CD14-positive monocyte (primary cell): ENCODE results near the gene ITGA5. TPM values are rescaled to one million over a fixed set of nuclear protein-coding genes. Genes with fewer than 3 reads are reported as not detected.

Experiments
- DNase-seq, 3 donors: peaks; one replicate each; pipeline ENCODE4 v3.0.0-alpha.2; 2011 to 2022
- H2AFZ ChIP-seq: 2 replicates; pipeline ENCODE4 v1.6.0; 2012; ENCODE audit warnings: mild to moderate bottlenecking, low read depth, low read length, inconsistent platforms; ENCODE audit not compliant: insufficient read depth, poor library complexity, severe bottlenecking
- H3K27ac ChIP-seq, 2 donors: 1 replicate in 1 of 2; 2 replicates in 1 of 2; pipeline ENCODE4 v1.5.1; 2012 to 2013; ENCODE audit warnings: low read length in 2 of 2, control low read depth in 1 of 2, inconsistent platforms in 1 of 2, low read depth in 1 of 2, mild to moderate bottlenecking in 1 of 2
- H3K27me3 ChIP-seq, 2 donors: one replicate each; pipeline versions ENCODE4 v1.6.0 to v1.6.1; 2011 to 2013; ENCODE audit warnings: low read length in 2 of 2; ENCODE audit not compliant: control insufficient read depth in 2 of 2, insufficient read depth in 2 of 2
- H3K36me3 ChIP-seq, 2 donors: replicated peaks in 1 of 2; 1 replicate in 1 of 2; 2 replicates in 1 of 2; pipeline versions ENCODE4 v1.5.1 to v1.6.1; 2012 to 2013; ENCODE audit warnings: low read length in 2 of 2, control low read depth in 1 of 2, inconsistent platforms in 1 of 2, mild to moderate bottlenecking in 1 of 2; ENCODE audit not compliant: insufficient read depth in 2 of 2, control insufficient read depth in 1 of 2
- H3K4me1 ChIP-seq, 2 donors: 1 replicate in 1 of 2; 2 replicates in 1 of 2; pipeline versions ENCODE4 v1.5.1 to v1.6.1; 2012 to 2013; ENCODE audit warnings: low read length in 2 of 2, control low read depth in 1 of 2, inconsistent platforms in 1 of 2, mild to moderate bottlenecking in 1 of 2, moderate library complexity in 1 of 2; ENCODE audit not compliant: insufficient read depth in 2 of 2, control insufficient read depth in 1 of 2
- H3K4me2 ChIP-seq: replicated peaks from 2 replicates; pipeline ENCODE3; 2012; ENCODE audit warnings: low read length, moderate library complexity, mild to moderate bottlenecking; ENCODE audit not compliant: poor library complexity, severe bottlenecking; ENCODE audit errors: extremely low read depth
- H3K4me3 ChIP-seq, 3 experiments: fragments of 200-600 bp in 1 of 3; sonication (generic) in 1 of 3; replicated peaks in 1 of 3; 1 replicate in 2 of 3; 2 replicates in 1 of 3; pipeline ENCODE4 v1.5.1; 2011 to 2013; ENCODE audit warnings: low read length in 3 of 3, mild to moderate bottlenecking in 3 of 3, control low read depth in 2 of 3, low read depth in 2 of 3, inconsistent platforms in 1 of 3, moderate library complexity in 1 of 3
- H3K79me2 ChIP-seq: 2 replicates; pipeline ENCODE4 v1.6.0; 2012; ENCODE audit warnings: mild to moderate bottlenecking, control low read depth, inconsistent platforms, low read length, moderate library complexity; ENCODE audit not compliant: insufficient read depth
- H3K9ac ChIP-seq: 2 replicates; pipeline ENCODE4 v1.6.0; 2017; ENCODE audit warnings: low read length, mild to moderate bottlenecking; ENCODE audit not compliant: insufficient read depth, poor library complexity, severe bottlenecking
- H3K9me3 ChIP-seq, 2 donors: replicated peaks in 1 of 2; 1 replicate in 1 of 2; 2 replicates in 1 of 2; pipeline versions ENCODE4 v1.5.1 to v1.6.1; 2012 to 2013; ENCODE audit warnings: low read length in 2 of 2, control low read depth in 1 of 2; ENCODE audit not compliant: control insufficient read depth in 1 of 2, insufficient read depth in 1 of 2
- H4K20me1 ChIP-seq: 2 replicates; pipeline ENCODE4 v1.6.0; 2012; ENCODE audit warnings: mild to moderate bottlenecking, low read length, control low read depth, moderate library complexity; ENCODE audit not compliant: insufficient read depth
- H3K27ac Mint-ChIP-seq, 7 donors: one replicate each; pipeline ENCODE4 v1.8.0; 2020; ENCODE audit warnings: mild to moderate bottlenecking in 7 of 7, mixed read lengths in 7 of 7, moderate library complexity in 6 of 7, inconsistent platforms in 2 of 7
- H3K27me3 Mint-ChIP-seq, 3 donors: one replicate each; pipeline ENCODE4 v1.8.0; 2021 to 2022; ENCODE audit warnings: low read depth in 3 of 3, mild to moderate bottlenecking in 3 of 3, mixed read lengths in 3 of 3, moderate library complexity in 3 of 3, inconsistent platforms in 1 of 3
- H3K36me3 Mint-ChIP-seq, 2 donors: one replicate each; pipeline ENCODE4 v1.8.0; 2020; ENCODE audit warnings: mixed read lengths in 2 of 2, inconsistent platforms in 1 of 2, mild to moderate bottlenecking in 1 of 2
- H3K4me1 Mint-ChIP-seq: one replicate; pipeline ENCODE4 v1.8.0; 2020; ENCODE audit warnings: mild to moderate bottlenecking, mixed read lengths
- H3K4me3 Mint-ChIP-seq, 2 donors: one replicate each; pipeline ENCODE4 v1.8.0; 2020; ENCODE audit warnings: mild to moderate bottlenecking in 2 of 2, mixed read lengths in 2 of 2, moderate library complexity in 1 of 2
- H3K9me3 Mint-ChIP-seq, 7 donors: one replicate each; pipeline ENCODE4 v1.8.0; 2020 to 2022; ENCODE audit warnings: mixed read lengths in 7 of 7, mild to moderate bottlenecking in 6 of 7, moderate library complexity in 6 of 7, inconsistent platforms in 2 of 7
- CTCF ChIP-seq: fragments of 200-600 bp; IDR thresholded peaks from one replicate; pipeline ENCODE4 v1.8.0; 2022; ENCODE audit warnings: antibody characterized with exemption, mild to moderate bottlenecking
- WGBS: methylation state at CpG from one replicate; pipeline ENCODE4 v1.1.5; 2013; ENCODE audit warnings: missing lambda C conversion rate; ENCODE audit not compliant: insufficient coverage; 5-methylcytosine and 5-hydroxymethylcytosine counted together
- intact Hi-C, 2 donors: fragments of 100-400 bp; cut with micrococcal nuclease; formaldehyde crosslinking; loops; one replicate each; pipeline versions ENCODE4 v1.15.0 to v1.15.1; 2023
- polyA plus RNA-seq, 3 donors: library from polyadenylated mRNA; depleted of rRNA in 1 of 3; unstranded in 2 of 3; stranded (reverse) in 1 of 3; fragments of 300-500 nt in 2 of 3; fragments of >200 nt in 1 of 3; fragmentation: Illumina TruSeq in 2 of 3; gene quantifications; 1 replicate in 2 of 3; 2 replicates in 1 of 3; pipeline ENCODE4 v1.2.3, GENCODE V29; 2012 to 2021

Gene ITGA5
- polyA plus RNA-seq, 3 donors, result 85.5 to 142 (median 99.4) TPM

DNA sequence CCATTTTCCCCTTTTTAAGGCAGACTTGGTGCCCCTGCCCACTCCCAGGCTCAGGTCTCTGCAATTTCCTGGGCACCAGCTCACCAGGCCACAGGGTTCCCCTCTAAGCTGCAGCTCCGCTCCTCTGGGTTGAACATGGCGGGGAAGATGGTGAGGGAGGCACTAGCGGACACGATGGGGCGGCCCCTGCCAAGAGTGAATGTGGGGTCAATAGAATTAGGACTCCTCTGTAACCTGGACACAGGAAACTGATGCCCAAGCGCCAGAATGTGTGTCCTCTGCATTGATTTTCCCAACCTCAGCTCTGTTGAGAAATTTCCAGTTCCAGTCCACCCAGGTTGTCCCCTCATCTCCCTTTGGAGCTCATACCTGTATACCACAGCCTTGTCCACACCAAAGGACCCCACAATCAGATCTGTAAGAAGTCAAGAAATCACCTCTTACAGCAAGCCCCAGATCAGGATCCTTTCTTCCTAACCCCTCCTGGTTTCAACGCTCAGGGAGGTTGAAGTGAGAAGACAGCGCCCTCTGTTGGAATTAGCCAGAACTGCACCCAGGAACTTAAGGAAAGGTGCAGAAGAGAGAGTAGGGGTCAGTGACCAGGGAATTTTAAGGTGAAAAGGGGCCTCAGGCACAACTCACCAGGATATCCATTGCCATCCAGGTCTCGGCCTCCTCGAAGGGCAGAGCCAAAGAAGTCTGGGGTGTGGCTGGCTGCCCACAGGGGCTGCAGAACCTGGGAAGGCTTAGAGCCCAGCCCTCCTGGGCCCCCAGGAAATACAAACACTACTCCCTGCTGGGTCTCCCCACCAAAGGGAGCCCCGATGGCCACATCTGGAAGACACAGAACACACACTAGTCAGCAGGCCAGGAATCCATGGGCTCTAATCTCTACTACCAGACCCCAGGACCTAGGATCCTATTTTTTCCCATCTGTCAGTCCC lies 14.7 kb downstream of the ITGA5 start:
- Histone ChIP-seq H3K9me3 (no peaks in the 10 kb centered on the region), H3K27ac (peak overlapping the region in 1 of 2 donors; percentile 60), H3K36me3 (peaks cover 92 to 100% of the 10 kb centered on the region in 2 donors), H3K4me1 (peaks cover 23 to 27% of the 10 kb centered on the region in 2 donors), H3K79me2 (peaks cover 53% of the 10 kb centered on the region), H4K20me1 (peaks cover 95% of the 10 kb centered on the region), H3K4me2 (no peak overlapping the region), H3K9ac (no peak overlapping the region), H3K4me3 (no peak overlapping the region), H2AFZ (no peak overlapping the region), H3K27me3 (no peaks in the 10 kb centered on the region)
- H3K27me3 Mint-ChIP-seq, result no peaks in the 10 kb centered on the region
- WGBS, result 76% methylated on average over 6 of the region's 11 CpGs
- peaks cover 37% of the 10 kb centered on the region for H3K4me1 Mint-ChIP-seq
- H3K27ac Mint-ChIP-seq, result peak overlapping the region in 6 of 7 donors; percentile 72 to 92 (median 82)
- intact Hi-C loops, result no loop called here
- no peak overlapping the region for H3K4me3 Mint-ChIP-seq
- peak; percentile 100 for TF ChIP-seq CTCF
- peaks cover 0 to 3% (median 0%) of the 10 kb centered on the region in 7 donors for H3K9me3 Mint-ChIP-seq
- peak in 2 of 3 donors; percentile 67 to 69 for DNase-seq
- H3K36me3 Mint-ChIP-seq, result peaks cover 91 to 100% of the 10 kb centered on the region in 2 donors

- no peak overlapping the region for H2AFZ ChIP-seq
- peaks cover 9% of the 10 kb centered on the region for H3K4me1 Mint-ChIP-seq
- H3K9me3 ChIP-seq, result no peaks in the 10 kb centered on the region
- intact Hi-C loops, result no loop called here
- no peak overlapping the region for H3K4me2 ChIP-seq
- H3K4me1 ChIP-seq, result peaks cover 0 to 5% of the 10 kb centered on the region in 2 donors
- H3K27me3 ChIP-seq, result no peaks in the 10 kb centered on the region
- H4K20me1 ChIP-seq, result peaks cover 96% of the 10 kb centered on the region
- no peak for TF ChIP-seq CTCF
- no peak for DNase-seq
- no peak overlapping the region for H3K4me3 ChIP-seq
- peaks cover 93 to 100% of the 10 kb centered on the region in 2 donors for H3K36me3 Mint-ChIP-seq
- H3K9me3 Mint-ChIP-seq, result peaks cover 0 to 5% (median 0%) of the 10 kb centered on the region in 7 donors
- no peak overlapping the region for H3K9ac ChIP-seq
- H3K27ac ChIP-seq, result peak overlapping the region in 1 of 2 donors; percentile 17
- H3K27ac Mint-ChIP-seq, result peak overlapping the region in 6 of 7 donors; percentile 25 to 84 (median 75)
- peaks cover 48% of the 10 kb centered on the region for H3K79me2 ChIP-seq
- peaks cover 99 to 100% of the 10 kb centered on the region in 2 donors for H3K36me3 ChIP-seq
- H3K27me3 Mint-ChIP-seq, result no peaks in the 10 kb centered on the region
- WGBS, result no CpG with 5 or more reads among the region's 2 CpGs
- H3K4me3 Mint-ChIP-seq, result no peak overlapping the region
Observed at GRCh38 chr12:54401119-54401518, 17.9 kb downstream of the ITGA5 start.
